ENCODE data around the gene RTN4R.

The RTN4R gene

DNA sequence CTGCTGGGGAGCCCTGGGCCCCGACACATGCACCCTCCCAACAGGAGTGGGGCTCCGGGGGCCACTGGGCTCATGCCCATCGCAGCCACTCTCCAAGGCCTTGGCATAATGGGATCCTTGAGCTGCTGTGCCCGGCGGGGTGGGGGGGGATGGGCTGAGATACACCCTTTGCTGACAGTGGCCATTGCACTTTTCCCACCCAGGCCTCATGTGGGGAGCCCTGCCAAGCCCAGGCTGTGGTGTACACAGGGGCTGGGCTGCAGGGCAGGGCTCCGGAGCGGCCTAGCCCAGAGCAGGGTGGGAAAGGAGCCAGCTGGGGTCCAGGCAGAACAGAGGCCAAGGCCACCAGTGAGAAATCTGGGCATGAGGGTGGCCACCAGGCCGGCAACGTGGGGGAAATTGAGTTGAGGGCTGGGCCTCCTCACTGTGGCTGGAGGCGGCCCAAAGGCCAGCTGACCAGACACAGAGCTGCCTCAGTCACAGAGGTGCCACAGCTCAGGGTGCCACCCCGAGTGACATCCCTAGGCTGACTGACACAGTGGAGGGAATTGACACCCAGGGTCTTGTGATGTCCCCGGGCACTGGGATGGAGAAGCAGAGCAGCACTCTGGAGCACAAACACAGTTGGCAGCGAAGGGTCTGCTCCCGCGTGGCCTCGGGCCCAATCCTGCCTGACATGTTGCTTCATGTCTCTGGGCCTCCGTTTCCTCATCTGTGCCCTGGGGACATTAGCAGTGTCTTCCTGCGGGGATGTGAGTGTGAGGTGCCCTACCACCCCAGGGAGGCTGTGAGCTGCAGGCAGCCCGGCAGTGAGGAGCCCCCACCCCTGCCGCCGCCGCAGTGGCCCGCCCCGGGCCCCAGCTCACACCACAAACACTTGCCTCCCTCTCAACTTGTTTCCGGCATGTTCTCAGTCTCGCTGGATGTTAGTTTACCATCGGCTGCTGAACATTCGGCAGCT lies 30.4 kb downstream of the RTN4R start:
- no peak for DNase-seq
- in situ Hi-C loops (cut with HindIII; ENCODE audit: low pct_ligation_motif_present, low pct_unique_long_range_greater_than_20kb, low sequenced_read_pairs), result no loop called here

DNA sequence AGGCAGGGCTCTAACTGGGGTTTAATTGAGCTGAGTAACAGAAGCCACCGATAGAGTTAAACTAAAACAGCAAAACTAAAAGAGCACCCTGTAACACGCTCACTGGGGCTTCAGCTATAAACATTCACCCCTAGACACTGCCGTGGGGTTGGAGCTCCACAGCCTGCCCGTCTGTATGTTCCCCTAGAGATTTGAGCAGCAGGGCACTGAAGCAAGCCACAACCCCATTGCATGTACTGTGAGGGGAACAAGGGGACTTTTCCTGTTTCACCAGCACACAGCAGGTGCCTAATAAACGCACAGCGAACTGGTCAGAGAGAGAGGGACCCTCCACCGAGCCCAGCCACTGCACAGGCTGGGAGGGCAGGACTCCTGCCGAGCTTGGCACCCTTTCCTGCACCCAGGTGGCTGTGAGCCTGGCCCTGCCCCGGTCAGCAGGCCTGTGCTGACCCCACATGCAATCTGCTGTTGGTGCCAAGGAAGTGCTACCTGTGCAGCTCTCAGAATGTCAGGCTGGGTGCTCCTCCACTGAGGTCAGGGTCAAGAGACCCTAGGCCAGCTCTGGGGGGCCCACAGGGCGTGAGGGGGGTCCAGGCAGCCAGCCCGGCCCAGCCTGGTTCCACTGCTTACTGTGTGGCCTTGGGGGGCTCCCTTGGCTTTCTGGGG lies 31.9 kb downstream of the RTN4R start:
- in situ Hi-C loops (cut with HindIII; ENCODE audit: low pct_ligation_motif_present, low pct_unique_long_range_greater_than_20kb, low sequenced_read_pairs), result no loop called here

GRCh38 chr22:20235389-20235991 lies 32.6 kb downstream of the RTN4R start:
- DNase-seq, result no peak
- in situ Hi-C loops (cut with HindIII; ENCODE audit: low pct_ligation_motif_present, low pct_unique_long_range_greater_than_20kb, low sequenced_read_pairs), result no loop called here

More for the DNA sequence above, 31.9 kb downstream of the RTN4R start:
- no peak for DNase-seq

DNA sequence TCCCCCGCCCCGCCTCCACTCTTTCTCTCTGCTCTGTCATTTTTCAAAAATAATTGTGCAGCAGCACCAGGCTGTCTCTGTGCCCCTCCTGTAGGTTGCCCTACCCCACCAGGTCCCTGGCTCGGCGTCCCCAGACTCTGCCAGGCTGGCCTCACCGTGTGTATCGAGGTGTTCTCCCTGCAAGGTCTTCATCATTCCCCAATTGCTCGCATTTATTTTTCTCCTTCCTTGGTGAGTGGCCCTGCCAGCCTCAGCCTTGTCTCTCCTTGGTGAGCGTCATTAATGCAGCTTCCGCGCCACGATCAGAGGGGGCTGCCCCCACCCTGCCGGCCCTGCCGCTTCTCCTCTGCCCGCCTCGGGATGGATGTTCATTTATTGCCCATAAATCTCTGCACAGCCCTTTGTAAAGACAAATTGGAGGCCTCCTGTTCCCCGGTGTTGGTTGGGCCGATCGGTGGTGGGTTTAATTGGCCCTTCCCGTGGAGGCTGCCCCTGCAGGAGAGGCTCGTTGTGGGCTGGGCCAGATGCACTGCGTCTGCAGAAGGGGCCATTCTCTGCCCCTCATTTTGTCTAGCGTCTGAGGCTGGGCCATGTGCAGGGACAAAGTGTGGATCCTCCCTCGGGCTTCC lies 33.2 kb downstream of the RTN4R start:
- in situ Hi-C loops (cut with HindIII; ENCODE audit: low pct_ligation_motif_present, low pct_unique_long_range_greater_than_20kb, low sequenced_read_pairs), result no loop called here
- DNase-seq, result no peak

DNA sequence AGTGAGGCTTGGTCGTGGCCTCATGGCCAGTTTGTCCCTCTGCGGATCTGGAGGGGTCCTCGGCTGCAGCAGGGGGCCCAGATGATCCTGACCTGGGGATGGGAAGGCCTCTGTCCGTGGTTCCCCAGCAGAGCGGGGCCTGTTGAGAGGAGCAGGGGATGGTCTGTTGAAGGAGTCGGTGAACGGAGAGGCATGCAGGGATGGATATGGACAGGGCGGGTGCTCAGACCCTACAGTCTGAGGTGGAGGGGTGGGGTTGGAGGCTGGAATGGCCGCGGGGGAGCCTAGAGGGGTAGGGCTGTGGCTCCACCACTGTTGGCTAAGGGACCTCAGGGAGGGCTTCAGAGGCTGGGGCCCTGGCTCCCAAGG lies 33.8 kb downstream of the RTN4R start:
- in situ Hi-C loops (cut with HindIII; ENCODE audit: low pct_ligation_motif_present, low pct_unique_long_range_greater_than_20kb, low sequenced_read_pairs), result no loop called here
- DNase-seq, result no peak

DNA sequence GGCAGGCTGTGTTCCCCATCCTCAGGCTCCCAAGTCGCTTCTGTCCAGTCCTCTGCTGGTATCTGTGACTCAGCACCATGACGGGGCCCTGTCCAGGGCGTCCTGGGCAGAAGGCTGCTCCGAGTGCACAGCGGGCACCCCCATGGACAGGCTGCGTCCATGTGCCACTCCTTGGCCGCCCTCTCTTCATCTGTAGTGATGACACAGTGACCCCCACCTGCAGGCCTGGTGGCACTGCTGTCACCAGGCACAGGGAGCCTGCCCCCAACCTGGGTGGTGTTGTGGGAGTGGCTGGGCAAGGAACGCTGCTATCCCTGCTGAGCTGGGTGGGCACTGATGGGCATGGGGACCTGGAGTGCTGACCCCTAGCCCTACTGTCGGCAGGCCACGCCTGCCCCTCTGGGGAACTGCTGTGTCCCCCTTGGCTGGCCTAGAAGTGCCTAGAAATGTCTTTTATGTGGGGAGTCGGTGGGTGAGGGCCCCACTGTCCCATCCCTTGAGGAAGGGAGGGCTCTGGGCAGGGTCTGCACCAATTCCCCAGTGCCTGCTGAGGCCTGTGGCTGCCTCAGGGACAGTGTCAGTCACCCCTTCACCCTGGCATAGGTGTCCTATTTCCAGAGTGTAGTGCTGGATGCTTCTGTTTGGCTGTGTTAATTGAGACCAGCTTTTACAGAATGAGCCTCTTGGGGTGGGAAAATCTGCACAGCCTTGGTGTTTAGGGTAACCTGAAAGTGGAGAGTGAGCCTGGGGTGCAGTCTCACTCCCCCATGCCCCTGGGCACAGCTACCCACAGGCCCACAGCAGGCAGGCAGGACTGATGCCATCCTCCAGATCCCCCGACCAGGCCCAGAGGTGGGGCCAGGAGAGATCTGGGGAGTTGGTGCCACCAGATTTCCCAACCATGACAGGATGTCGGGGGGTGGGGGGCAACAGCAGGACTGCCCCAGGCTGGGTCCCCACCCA lies 34.5 kb downstream of the RTN4R start:
- DNase-seq, result no peak
- in situ Hi-C loops (cut with HindIII; ENCODE audit: low pct_ligation_motif_present, low pct_unique_long_range_greater_than_20kb, low sequenced_read_pairs), result no loop called here

DNA sequence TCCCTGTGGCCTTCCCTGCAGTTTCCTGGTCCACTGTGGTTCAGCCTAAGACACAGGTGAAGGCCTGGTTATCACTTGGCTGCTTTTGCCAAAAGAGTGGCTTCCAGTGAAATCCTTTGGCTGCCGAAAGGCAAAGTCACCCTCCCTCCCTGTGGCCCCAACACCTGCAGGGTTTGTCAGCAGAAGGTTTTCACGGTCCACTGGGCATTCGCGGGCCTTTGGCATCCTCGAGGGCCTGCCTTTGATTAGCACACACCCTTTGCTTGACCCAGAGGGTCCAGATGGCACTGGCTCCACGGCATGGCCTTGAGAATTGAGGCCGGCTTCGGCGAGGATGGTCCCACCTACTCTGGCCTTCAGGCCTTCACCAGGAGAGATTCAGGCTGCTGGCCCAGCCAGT lies 35.3 kb downstream of the RTN4R start:
- in situ Hi-C loops (cut with HindIII; ENCODE audit: low pct_ligation_motif_present, low pct_unique_long_range_greater_than_20kb, low sequenced_read_pairs), result no loop called here
- DNase-seq, result no peak

GRCh38 chr22:20232237-20232598 lies 35.9 kb downstream of the RTN4R start:
- in situ Hi-C loops (cut with HindIII; ENCODE audit: low pct_ligation_motif_present, low pct_unique_long_range_greater_than_20kb, low sequenced_read_pairs), result no loop called here
- DNase-seq, result no peak

GRCh38 chr22:20231514-20232236 lies 36.4 kb downstream of the RTN4R start:
- DNase-seq, result no peak
- in situ Hi-C loops (cut with HindIII; ENCODE audit: low pct_ligation_motif_present, low pct_unique_long_range_greater_than_20kb, low sequenced_read_pairs), result no loop called here

GRCh38 chr22:20230777-20231420 lies 37.2 kb downstream of the RTN4R start:
- in situ Hi-C loops (cut with HindIII; ENCODE audit: low pct_ligation_motif_present, low pct_unique_long_range_greater_than_20kb, low sequenced_read_pairs), result no loop called here
- DNase-seq, result no peak

DNA sequence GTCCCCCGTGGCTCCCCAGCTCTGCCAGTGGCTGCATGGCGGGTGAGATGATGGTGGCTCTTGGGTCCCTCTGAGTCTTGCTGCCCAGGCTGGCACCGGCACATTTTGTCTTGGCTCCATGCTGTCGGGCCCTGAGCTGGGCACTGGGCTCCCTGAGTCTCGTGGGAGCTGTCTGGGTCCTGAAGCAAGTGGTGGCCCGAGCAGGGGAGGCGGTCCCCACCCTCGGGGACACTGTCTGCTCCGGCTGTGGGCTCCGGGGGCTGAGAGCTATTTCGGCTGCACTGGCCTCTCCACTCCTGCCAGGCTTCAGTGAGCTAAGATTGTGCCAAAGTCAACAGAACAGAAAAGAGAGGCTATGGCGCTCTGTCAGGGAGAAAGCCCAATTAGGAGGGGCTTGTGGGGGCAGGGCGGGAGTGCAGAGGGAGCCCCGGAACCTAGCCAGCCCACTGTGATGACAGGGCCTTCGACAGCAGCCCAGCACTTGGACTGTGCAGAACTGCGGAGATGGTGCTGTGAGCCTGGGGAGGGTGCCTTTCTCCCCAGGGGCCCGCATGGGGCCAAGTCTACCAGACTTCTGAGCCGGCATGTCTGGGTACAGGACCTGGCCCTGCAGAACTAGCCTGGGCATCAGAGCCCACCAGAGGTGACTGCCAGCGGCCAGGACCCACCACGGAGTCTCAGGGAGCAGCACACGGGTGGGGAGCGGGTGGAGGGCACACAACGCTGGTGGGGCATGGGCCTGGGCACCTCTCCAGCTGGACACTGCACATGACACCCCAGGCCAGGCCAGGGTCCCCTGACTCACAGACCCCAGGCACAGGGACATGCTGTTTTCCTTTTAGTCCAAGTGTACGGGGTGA lies 38.0 kb downstream of the RTN4R start:
- no peak for DNase-seq
- in situ Hi-C loops (cut with HindIII; ENCODE audit: low pct_ligation_motif_present, low pct_unique_long_range_greater_than_20kb, low sequenced_read_pairs), result no loop called here

- DNase-seq, result no peak
- in situ Hi-C loops (cut with HindIII; ENCODE audit: low pct_ligation_motif_present, low pct_unique_long_range_greater_than_20kb, low sequenced_read_pairs), result no loop called here
Measured at GRCh38 chr22:20228939-20229272, 39.2 kb downstream of the RTN4R start.

DNA sequence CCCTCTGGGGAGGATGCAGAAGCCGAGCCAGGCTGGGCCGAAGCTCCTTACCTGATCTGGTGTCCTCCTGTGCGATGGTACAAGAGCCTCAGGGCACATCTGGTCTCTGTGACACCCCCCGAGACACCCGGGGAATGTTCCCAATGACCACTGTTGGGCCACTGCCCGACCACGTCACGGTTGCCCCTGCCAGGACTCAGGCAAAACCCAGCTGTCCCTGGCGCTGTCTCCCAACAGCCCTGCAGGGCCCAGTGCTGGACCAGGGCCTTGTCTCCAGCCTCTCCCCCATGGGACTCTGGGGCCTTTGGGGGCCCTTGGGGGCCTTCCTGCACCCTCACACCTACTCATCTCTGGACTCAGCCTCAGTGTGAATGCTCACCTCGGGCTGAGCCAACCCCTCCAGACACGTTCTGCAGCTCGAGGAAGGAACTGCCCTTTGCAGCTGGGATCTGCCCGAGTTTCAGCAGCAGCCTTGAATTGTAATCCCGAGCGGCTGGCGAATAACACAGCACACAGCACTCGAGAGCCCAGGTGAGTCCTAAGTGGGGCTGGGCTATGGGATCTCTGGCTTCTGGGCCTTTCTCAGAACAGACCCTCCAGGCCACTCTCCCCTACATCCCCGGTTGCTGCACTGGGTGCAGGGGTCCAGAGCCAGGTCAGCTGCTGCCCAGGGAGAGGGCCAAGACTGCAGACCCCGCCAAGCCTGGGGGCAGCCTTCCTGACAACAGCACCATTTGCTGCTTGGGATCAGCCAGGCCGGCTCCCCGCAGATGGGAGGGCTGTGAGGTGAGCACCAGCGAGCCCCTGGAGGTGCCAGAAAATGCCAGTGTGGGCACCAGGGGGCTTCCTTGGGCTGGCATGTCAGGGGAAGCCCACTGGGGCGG lies 39.8 kb downstream of the RTN4R start:
- in situ Hi-C loops (cut with HindIII; ENCODE audit: low pct_ligation_motif_present, low pct_unique_long_range_greater_than_20kb, low sequenced_read_pairs), result no loop called here
- DNase-seq, result no peak

- no peak for DNase-seq
- in situ Hi-C loops (cut with HindIII; ENCODE audit: low pct_ligation_motif_present, low pct_unique_long_range_greater_than_20kb, low sequenced_read_pairs), result no loop called here
Measured at GRCh38 chr22:20227363-20227762, 40.8 kb downstream of the RTN4R start.

DNA sequence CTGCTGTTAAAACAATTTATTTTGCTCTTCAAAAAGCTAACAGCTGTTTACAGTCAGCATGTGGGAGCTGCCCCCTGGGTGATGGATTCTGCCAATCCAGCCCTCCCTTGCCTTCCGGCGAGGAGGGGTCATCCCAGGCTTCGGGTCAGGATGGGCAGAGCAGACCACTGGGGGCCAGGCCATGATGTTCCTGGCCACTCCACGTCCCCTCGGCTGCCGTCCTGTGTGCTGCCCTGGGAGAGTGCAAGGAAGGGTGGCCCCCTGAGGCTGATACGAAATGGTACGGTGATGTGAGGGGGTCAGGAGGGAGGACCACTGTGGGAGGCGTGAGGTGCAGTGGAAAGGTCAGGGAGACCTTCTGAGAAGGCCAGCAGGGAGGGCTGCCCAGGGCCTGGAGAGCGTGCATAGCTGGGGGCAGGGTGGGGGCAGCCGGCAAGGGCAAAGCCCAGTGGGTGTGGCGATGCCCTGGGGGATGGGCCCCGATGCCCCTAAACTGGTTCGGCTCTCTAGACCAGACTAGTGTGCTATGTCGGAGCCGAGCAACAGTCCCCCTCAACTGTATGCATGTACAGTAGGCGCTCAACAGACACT lies 41.3 kb downstream of the RTN4R start:
- in situ Hi-C loops (cut with HindIII; ENCODE audit: low pct_ligation_motif_present, low pct_unique_long_range_greater_than_20kb, low sequenced_read_pairs), result no loop called here
- no peak for DNase-seq

Data from ACHN (cell line).